AG09309 (cell line): ENCODE data around the gene CTSO.

ENCODE experiments used
- DNase-seq: peaks from one replicate; pipeline ENCODE4 v3.0.0-alpha.2; 2010; ENCODE audit warnings: low read depth
- H3K4me3 ChIP-seq: 2 replicates; pipeline ENCODE4 v1.5.1; 2011; ENCODE audit warnings: mild to moderate bottlenecking, low read depth, low read length, moderate library complexity; ENCODE audit not compliant: control insufficient read depth
- TF ChIP-seq, protein P1 (sequence below): IDR thresholded peaks from 2 replicates; pipeline ENCODE4 v1.5.1; 2011; ENCODE audit warnings: mild to moderate bottlenecking, low read depth, low read length, inconsistent platforms; ENCODE audit not compliant: insufficient read depth, control insufficient read depth; ENCODE audit errors: missing control alignments

CTSO gene

DNA sequence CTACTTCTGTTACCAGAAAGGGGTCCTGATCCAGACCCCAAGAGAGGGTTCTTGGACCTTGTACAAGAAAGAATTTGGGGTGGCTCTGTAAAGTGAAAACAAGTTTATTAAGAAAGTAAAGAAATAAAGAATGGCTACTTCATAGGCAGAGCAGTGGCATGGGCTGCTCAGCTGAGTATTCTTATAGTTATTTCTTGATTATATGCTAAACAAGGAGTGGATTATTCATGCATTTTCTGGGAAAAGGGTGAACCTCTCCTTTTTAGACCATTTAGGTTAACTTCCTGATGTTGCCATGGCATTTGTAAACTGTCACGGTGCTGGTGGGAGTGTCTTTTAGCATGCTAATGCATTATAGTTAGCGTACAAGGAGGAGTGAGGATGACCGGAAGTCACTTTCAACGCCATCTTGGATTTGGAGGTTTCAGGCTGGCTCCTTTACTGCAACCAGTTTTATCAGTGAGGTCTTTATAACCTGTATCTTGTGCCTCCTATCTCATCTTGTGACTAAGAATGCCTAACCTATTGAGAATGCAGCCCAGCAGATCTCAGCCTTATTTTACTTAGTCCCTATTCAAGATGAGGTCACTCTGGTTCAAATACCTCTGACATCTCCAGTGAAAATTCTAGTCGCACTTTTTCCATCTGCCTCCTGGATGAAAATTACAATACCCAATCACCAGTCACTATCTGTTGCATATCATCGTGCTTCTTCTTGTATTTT is 65.7 kb downstream of the CTSO start:
- TF ChIP-seq, protein P1, sequence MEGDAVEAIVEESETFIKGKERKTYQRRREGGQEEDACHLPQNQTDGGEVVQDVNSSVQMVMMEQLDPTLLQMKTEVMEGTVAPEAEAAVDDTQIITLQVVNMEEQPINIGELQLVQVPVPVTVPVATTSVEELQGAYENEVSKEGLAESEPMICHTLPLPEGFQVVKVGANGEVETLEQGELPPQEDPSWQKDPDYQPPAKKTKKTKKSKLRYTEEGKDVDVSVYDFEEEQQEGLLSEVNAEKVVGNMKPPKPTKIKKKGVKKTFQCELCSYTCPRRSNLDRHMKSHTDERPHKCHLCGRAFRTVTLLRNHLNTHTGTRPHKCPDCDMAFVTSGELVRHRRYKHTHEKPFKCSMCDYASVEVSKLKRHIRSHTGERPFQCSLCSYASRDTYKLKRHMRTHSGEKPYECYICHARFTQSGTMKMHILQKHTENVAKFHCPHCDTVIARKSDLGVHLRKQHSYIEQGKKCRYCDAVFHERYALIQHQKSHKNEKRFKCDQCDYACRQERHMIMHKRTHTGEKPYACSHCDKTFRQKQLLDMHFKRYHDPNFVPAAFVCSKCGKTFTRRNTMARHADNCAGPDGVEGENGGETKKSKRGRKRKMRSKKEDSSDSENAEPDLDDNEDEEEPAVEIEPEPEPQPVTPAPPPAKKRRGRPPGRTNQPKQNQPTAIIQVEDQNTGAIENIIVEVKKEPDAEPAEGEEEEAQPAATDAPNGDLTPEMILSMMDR = no peak
- no peak for DNase-seq
- H3K4me3 ChIP-seq = no peak overlapping the region

DNA sequence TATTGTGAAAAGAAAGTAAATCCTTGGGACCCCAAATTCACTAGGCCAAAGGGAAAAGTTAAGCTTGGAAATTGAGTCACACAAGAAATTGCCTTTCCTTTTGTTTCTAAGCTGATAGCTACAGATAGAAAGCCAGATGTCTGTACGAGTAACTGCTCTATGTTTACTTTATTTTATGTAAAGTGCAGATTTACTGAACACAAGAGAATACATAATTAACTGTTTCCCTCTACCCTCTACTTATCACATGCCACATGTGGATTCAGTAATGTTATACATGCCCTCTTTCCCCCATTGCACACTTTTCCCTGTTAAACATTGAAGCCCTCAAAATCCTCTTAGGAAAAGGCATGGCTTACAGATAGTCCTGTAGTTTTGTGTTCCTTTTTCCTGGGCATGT is 66.6 kb downstream of the CTSO start:
- TF ChIP-seq, protein P1 = no peak
- DNase-seq = no peak
- H3K4me3 ChIP-seq = no peak overlapping the region

DNA sequence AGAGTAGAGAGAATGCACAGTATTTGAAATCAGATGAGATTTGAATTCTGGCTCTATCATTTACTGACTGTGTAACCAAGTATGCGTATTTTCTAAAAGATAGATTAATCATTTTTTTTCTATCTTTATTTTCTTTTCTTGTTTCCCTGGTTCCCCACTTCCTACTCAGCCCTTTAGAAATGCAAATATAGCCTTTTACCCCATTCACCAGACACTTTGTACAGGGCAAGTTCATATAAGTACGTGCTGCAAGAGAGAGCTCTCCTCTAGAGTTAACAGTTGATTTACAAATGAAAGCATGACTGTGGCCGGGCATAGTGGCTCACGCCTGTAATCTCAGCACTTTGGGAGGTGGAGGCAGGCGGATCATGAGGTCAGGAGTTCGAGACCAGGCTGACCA is 68.0 kb downstream of the CTSO start:
- no peak overlapping the region for H3K4me3 ChIP-seq
- no peak for DNase-seq
- TF ChIP-seq, protein P1 = no peak

DNA sequence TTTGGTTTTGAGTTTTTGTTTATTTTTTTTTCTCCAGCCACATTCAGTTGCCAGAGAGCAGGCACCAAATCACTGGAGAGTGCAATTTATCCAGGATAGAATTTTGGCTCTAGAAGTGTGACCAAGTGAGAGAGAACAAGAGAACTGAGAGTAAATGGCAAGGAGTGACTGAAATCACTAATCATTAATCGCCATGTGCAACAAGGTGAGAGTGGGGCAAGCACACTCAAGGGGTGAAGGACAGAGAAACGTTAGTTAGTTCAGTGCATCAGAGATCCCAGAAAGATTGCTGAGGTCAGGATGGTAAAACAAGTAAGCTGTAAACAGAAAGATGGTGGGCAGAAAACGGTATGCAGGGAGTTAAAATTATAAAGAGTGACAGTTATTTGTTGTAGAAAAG is 69.8 kb downstream of the CTSO start:
- H3K4me3 ChIP-seq = no peak overlapping the region
- TF ChIP-seq, protein P1 = no peak
- no peak for DNase-seq

DNA sequence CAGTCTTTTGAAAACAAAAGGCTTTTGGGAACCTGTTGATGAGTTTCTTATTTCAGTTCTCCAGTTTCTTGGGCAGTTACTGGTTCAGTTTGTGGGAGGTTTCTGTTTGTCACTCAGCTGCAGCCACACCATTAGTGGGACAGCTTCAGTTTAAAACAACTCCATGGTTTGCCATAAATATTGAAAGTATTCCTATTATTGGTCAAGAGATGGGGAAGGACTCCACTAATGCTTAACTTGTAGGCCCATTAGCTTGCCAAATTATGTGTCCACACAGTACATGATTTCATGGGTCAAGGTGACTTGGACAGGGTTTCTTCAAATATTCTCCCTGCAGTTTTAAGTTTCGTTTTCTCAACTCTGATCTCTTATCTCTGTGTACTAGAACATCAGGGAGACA is 72.1 kb downstream of the CTSO start:
- H3K4me3 ChIP-seq = no peak overlapping the region
- TF ChIP-seq, protein P1 = no peak
- DNase-seq = no peak

DNA sequence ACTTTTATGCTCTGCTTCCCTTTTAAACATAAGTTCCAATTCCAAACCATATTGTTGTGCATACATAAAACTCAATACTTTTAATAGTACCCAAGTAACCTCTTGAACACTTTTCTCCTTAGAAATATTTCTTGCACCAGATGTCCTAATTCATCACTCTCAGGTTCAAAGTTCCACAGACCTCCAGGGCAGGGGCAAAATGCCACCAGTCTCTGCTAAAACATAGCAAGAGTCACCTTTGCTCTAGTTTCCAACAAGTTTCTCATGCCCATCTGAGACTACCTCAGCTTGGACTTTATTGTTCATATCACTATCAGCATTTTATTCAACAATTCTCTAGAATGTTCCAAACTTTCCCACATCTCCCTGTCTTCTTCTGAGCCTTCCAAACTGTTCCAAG is 73.9 kb downstream of the CTSO start:
- TF ChIP-seq, protein P1 = no peak
- no peak overlapping the region for H3K4me3 ChIP-seq
- no peak for DNase-seq
